GM21825 (cell line): ENCODE measurements around the gene GOLT1B.
A peak's percentile ranks its signal among the peaks of the same experiment; 100 is the strongest.

Experiments
- ATAC-seq: cut with Tn5 transposase; IDR thresholded peaks from one replicate; pipeline ENCODE4 v1.9.1; 2021; ENCODE audit warnings: mild to moderate bottlenecking, moderate library complexity; ENCODE audit not compliant: unreplicated experiment

The GOLT1B gene

GRCh38 chr12:21521541-21521940, 20.0 kb downstream of the GOLT1B start:
- no peak for ATAC-seq

GRCh38 chr12:21523148-21523547, 21.6 kb downstream of the GOLT1B start:
- ATAC-seq: no peak

GRCh38 chr12:21526053-21526452, 24.5 kb downstream of the GOLT1B start, which contains the start of gene SPX:
TSS of gene SPX (plus strand) at chr12:21526296. CDS start at chr12:21526473, 177 bp downstream.
- no peak for ATAC-seq

GRCh38 chr12:21526721-21527345, 25.2 kb downstream of the GOLT1B start:
- no peak for ATAC-seq

GRCh38 chr12:21527451-21528180, 26.0 kb downstream of the GOLT1B start:
- ATAC-seq: peak; percentile 97

GRCh38 chr12:21528953-21529352, 27.4 kb downstream of the GOLT1B start:
- no peak for ATAC-seq

- ATAC-seq: no peak
Observed at GRCh38 chr12:21529456-21529855, 27.9 kb downstream of the GOLT1B start.

- no peak for ATAC-seq
Observed at GRCh38 chr12:21538061-21538653, 36.6 kb downstream of the GOLT1B start.

GRCh38 chr12:21539797-21540196, 38.2 kb downstream of the GOLT1B start:
- ATAC-seq: no peak

GRCh38 chr12:21541773-21542172, 40.2 kb downstream of the GOLT1B start:
- ATAC-seq: no peak

GRCh38 chr12:21542403-21542802, 40.8 kb downstream of the GOLT1B start:
- ATAC-seq: no peak

GRCh38 chr12:21543151-21543550, 41.6 kb downstream of the GOLT1B start:
- ATAC-seq: no peak

- no peak for ATAC-seq
Observed at GRCh38 chr12:21545557-21545956, 44.0 kb downstream of the GOLT1B start.

GRCh38 chr12:21546716-21547115, 45.1 kb downstream of the GOLT1B start:
- no peak for ATAC-seq

GRCh38 chr12:21547437-21547836, 45.8 kb downstream of the GOLT1B start:
- ATAC-seq: no peak

- no peak for ATAC-seq
Observed at GRCh38 chr12:21551841-21552465, 50.4 kb downstream of the GOLT1B start.

- no peak for ATAC-seq
Observed at GRCh38 chr12:21552635-21553328, 51.2 kb downstream of the GOLT1B start.

GRCh38 chr12:21553329-21553675, 51.7 kb downstream of the GOLT1B start:
- ATAC-seq: no peak

- no peak for ATAC-seq
Observed at GRCh38 chr12:21558100-21558679, 56.6 kb downstream of the GOLT1B start.

- ATAC-seq: no peak
Observed at GRCh38 chr12:21559855-21560569, 58.4 kb downstream of the GOLT1B start.
